Measurements from ENCODE around the gene FAXC.

DNA sequence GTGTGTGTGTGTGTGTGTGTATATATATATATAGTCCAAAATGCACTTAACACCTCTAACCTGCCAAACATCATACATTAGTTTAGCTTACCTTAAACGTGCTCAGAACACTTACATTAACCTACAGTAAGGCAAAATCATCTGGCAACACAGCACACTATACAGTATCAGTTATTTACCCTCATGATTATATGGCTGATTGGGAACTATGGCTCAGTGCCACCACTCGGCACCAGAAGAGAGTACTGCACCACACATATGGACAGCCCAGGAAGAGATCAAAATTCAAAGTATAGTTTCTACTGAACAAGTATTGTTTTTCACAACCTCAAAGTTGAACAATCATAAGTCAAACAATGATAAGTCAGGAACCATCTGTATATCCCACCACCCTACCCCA lies 59.8 kb downstream of the FAXC start:
- TF ChIP-seq CTCF (IDR thresholded peaks at IDR 0.05) = no peak
- TF ChIP-seq POLR2A (IDR thresholded peaks at IDR 0.05) = no peak

All from ovary (tissue), 3 donors.